ENCODE results near the gene SNRPA.

The SNRPA gene

GRCh38 chr19:40774916-40775631 lies 24.1 kb downstream of the SNRPA start, which contains the start of gene MIA:
TSS of gene MIA (plus strand) at chr19:40775521. CDS start at chr19:40775543, 22 bp downstream.
- ATAC-seq: no peak
- TF ChIP-seq CSDC2 (CRISPR knock-in tag; IDR thresholded peaks at IDR 0.05) (no peak), PPARA (CRISPR knock-in tag; IDR thresholded peaks at IDR 0.05; ENCODE audit: borderline replicate concordance) (no peak), GLIS3 (CRISPR knock-in tag; IDR thresholded peaks at IDR 0.05) (no peak), ZNF70 (CRISPR knock-in tag; IDR thresholded peaks at IDR 0.05) (no peak), OSR1 (CRISPR knock-in tag; IDR thresholded peaks at IDR 0.05) (no peak), RARB (CRISPR knock-in tag; IDR thresholded peaks at IDR 0.05) (no peak), ZFP3 (CRISPR knock-in tag; IDR thresholded peaks at IDR 0.05) (no peak), ISL1 (CRISPR knock-in tag; IDR thresholded peaks at IDR 0.05) (no peak), ZFP30 (CRISPR knock-in tag; IDR thresholded peaks at IDR 0.05) (no peak), CREB5 (CRISPR knock-in tag; IDR thresholded peaks at IDR 0.05; ENCODE audit: low read depth) (no peak), ZC3H10 (CRISPR knock-in tag; IDR thresholded peaks at IDR 0.05) (no peak), TSHZ2 (CRISPR knock-in tag; IDR thresholded peaks at IDR 0.05) (no peak), TOX (CRISPR knock-in tag; IDR thresholded peaks at IDR 0.05; ENCODE audit: borderline replicate concordance) (no peak), ZNF8 (CRISPR knock-in tag; IDR thresholded peaks at IDR 0.05) (no peak), POU6F1 (CRISPR knock-in tag; IDR thresholded peaks at IDR 0.05; ENCODE audit: borderline replicate concordance, low read depth) (no peak), BACH2 (CRISPR knock-in tag; IDR thresholded peaks at IDR 0.05; ENCODE audit: borderline replicate concordance) (no peak), ESRRG (CRISPR knock-in tag; IDR thresholded peaks at IDR 0.05) (no peak), ARNTL (CRISPR knock-in tag; IDR thresholded peaks at IDR 0.05; ENCODE audit: borderline replicate concordance, low read depth) (no peak), TCF4 (CRISPR knock-in tag; IDR thresholded peaks at IDR 0.05; ENCODE audit: borderline replicate concordance) (no peak), ZNF565 (CRISPR knock-in tag; conservative IDR thresholded peaks at IDR 0.05; ENCODE audit: low read depth) (no peak)

- no peak for TF ChIP-seq CSDC2 (CRISPR knock-in tag; IDR thresholded peaks at IDR 0.05)
- no peak for TF ChIP-seq ZNF8 (CRISPR knock-in tag; IDR thresholded peaks at IDR 0.05)
- no peak for TF ChIP-seq OSR1 (CRISPR knock-in tag; IDR thresholded peaks at IDR 0.05)
- TF ChIP-seq GLIS3 (CRISPR knock-in tag; IDR thresholded peaks at IDR 0.05): no peak
- no peak for TF ChIP-seq SNAI2 (CRISPR knock-in tag; IDR thresholded peaks at IDR 0.05)
- TF ChIP-seq ISL1 (CRISPR knock-in tag; IDR thresholded peaks at IDR 0.05): no peak
- no peak for TF ChIP-seq ZC3H10 (CRISPR knock-in tag; IDR thresholded peaks at IDR 0.05)
- no peak for TF ChIP-seq PATZ1 (CRISPR knock-in tag; IDR thresholded peaks at IDR 0.05; ENCODE audit: borderline replicate concordance)
- no peak for TF ChIP-seq BACH2 (CRISPR knock-in tag; IDR thresholded peaks at IDR 0.05; ENCODE audit: borderline replicate concordance)
- no peak for TF ChIP-seq ZNF70 (CRISPR knock-in tag; IDR thresholded peaks at IDR 0.05)
- TF ChIP-seq ESRRG (CRISPR knock-in tag; IDR thresholded peaks at IDR 0.05): no peak
- TF ChIP-seq POU6F1 (CRISPR knock-in tag; IDR thresholded peaks at IDR 0.05; ENCODE audit: borderline replicate concordance, low read depth): no peak
- no peak for TF ChIP-seq RARB (CRISPR knock-in tag; IDR thresholded peaks at IDR 0.05)
- no peak for TF ChIP-seq CSRNP3 (CRISPR knock-in tag; IDR thresholded peaks at IDR 0.05)
- TF ChIP-seq TOX (CRISPR knock-in tag; IDR thresholded peaks at IDR 0.05; ENCODE audit: borderline replicate concordance): no peak
- TF ChIP-seq TSHZ2 (CRISPR knock-in tag; IDR thresholded peaks at IDR 0.05): no peak
- TF ChIP-seq TCF4 (CRISPR knock-in tag; IDR thresholded peaks at IDR 0.05; ENCODE audit: borderline replicate concordance): no peak
- TF ChIP-seq PPARA (CRISPR knock-in tag; IDR thresholded peaks at IDR 0.05; ENCODE audit: borderline replicate concordance): no peak
- no peak for TF ChIP-seq ZFP30 (CRISPR knock-in tag; IDR thresholded peaks at IDR 0.05)
- ATAC-seq: no peak
Measured at GRCh38 chr19:40775632-40776022, 24.6 kb downstream of the SNRPA start.
